RWPE1 (cell line): ENCODE measurements around the gene CSMD2.

Experiments used
- CTCF ChIA-PET: fragments of 350-600 bp; sonication (Branson Sonifier 250); formaldehyde crosslinking; extraction: SDS; loops from one replicate; lab custom pipeline; 2021; lab: Yijun Ruan, JAX
- POLR2A ChIA-PET: fragments of 400-600 bp; formaldehyde crosslinking; extraction: SDS; loops from one replicate; lab custom pipeline; 2020; ENCODE audit warnings: antibody characterized with exemption; ENCODE audit not compliant: low non-redundant PET; lab: Yijun Ruan, JAX
- DNase-seq: peaks from one replicate; pipeline ENCODE4 v3.0.0; 2012; ENCODE audit warnings: low spot score
- H3K27ac ChIP-seq: fragments of 450-650 bp; 2 replicates; pipeline ENCODE4 v1.5.1; 2017
- CTCF ChIP-seq: fragments of 450-650 bp; conservative IDR thresholded peaks from 2 replicates; pipeline ENCODE4 v1.5.1; 2017; ENCODE audit warnings: low read depth, mild to moderate bottlenecking

CSMD2 gene

GRCh38 chr1:33957854-33958253 is 207.2 kb downstream of the CSMD2 start:
- CTCF ChIA-PET: no interaction called here
- POLR2A ChIA-PET: no interaction called here
- no peak overlapping the region for H3K27ac ChIP-seq
- TF ChIP-seq CTCF: no peak
- no peak for DNase-seq

GRCh38 chr1:33955096-33955495 is 209.9 kb downstream of the CSMD2 start:
- ChIA-PET CTCF (no interaction called here), POLR2A (no interaction called here)
- no peak overlapping the region for H3K27ac ChIP-seq
- no peak for TF ChIP-seq CTCF
- no peak for DNase-seq

- POLR2A ChIA-PET: no interaction called here
- H3K27ac ChIP-seq: no peak overlapping the region
- TF ChIP-seq CTCF: no peak
- CTCF ChIA-PET: no interaction called here
- no peak for DNase-seq
Observed at GRCh38 chr1:33949570-33949969, 215.5 kb downstream of the CSMD2 start.

- POLR2A ChIA-PET: no interaction called here
- H3K27ac ChIP-seq: no peak overlapping the region
- CTCF ChIA-PET: no interaction called here
- DNase-seq: no peak
- TF ChIP-seq CTCF: no peak
Observed at GRCh38 chr1:33948291-33948690, 216.7 kb downstream of the CSMD2 start.

GRCh38 chr1:33946836-33947235 is 218.2 kb downstream of the CSMD2 start:
- no peak overlapping the region for H3K27ac ChIP-seq
- ChIA-PET POLR2A (no interaction called here), CTCF (no interaction called here)
- no peak for DNase-seq
- no peak for TF ChIP-seq CTCF

GRCh38 chr1:33944846-33945245 is 220.2 kb downstream of the CSMD2 start:
- no peak overlapping the region for H3K27ac ChIP-seq
- POLR2A ChIA-PET: no interaction called here
- TF ChIP-seq CTCF: no peak
- DNase-seq: no peak
- CTCF ChIA-PET: no interaction called here

- no peak overlapping the region for H3K27ac ChIP-seq
- ChIA-PET POLR2A (no interaction called here), CTCF (no interaction called here)
- no peak for DNase-seq
- no peak for TF ChIP-seq CTCF
Observed at GRCh38 chr1:33943978-33944377, 221.1 kb downstream of the CSMD2 start.
